NCI-H345 treated with DMSO at 0.1 percent for 48 hours (cell line): ENCODE data around the gene GATAD2B.
"Not testable (repeated sequence)": the region's sequence is repeated elsewhere in the genome, so short reads cannot be mapped to it uniquely, and the experiment has no call there.

Source experiments
- DNase-seq: peaks from one replicate; lab custom pipeline; 2025; ENCODE audit not compliant: unreplicated experiment; lab: John Stamatoyannopoulos, UW

The GATAD2B gene

DNA sequence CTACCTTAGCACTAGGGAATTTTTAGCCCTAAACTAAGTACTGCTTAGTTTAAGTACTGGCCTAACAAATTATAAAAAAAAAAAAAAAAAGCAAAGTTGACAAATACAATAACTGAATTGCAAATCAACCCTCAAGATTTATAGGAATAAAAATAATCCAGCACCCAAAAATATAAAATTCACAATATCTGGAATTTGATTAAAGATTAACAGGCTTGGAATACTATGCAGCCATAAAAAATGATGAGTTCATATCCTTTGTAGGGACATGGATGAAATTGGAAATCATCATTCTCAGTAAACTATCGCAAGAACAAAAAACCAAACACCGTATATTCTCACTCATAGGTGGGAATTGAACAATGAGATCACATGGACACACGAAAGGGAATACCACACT lies 78.4 kb downstream of the GATAD2B start:
- DNase-seq, result not testable (repeated sequence)

DNA sequence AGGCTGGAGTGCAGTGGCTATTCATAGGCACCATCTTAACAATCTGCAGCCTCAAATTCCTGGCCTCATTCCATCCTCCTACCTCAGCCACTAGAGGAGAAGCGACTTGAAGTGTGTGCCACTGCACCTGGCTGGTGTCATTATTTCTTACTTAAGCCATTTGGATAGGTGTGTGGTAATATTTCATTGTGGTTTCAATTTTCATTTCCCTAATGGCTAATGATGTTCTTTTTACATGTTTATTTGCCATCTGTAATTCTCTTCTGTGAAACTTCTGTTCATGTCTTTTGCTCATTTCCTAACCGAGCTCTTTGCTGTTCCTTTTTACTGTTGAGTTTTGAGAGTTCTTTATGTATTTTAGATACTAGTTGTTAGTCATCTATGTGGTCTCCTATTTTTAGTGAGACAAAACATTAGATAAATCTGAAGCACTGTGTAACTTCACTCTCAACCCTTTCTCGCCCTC lies 80.7 kb downstream of the GATAD2B start:
- DNase-seq, result no peak

DNA sequence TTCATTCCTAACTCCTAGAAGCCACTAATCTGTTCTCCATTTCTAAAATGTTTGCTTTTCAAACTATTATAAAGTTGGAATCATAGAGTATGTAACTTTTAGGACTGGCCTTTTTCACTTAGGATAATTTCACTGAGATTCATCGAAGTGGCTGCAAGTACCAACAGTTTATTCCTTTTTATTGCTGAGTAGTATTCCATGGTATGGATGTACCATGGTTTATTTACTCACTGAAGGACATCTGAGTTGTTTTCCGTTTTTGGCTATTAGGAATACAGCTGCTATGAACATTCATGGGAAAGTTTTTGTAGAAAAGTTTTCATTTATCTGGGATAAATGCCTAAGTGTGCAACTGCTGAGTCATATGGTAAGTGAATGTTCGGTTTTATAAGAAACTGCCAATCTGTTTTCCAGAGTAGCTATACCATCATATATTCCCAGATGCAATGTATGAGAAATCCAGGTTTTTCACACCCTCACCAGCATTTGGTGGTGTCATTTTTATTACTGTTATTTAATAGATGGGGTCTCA lies 81.2 kb downstream of the GATAD2B start:
- no peak for DNase-seq

DNA sequence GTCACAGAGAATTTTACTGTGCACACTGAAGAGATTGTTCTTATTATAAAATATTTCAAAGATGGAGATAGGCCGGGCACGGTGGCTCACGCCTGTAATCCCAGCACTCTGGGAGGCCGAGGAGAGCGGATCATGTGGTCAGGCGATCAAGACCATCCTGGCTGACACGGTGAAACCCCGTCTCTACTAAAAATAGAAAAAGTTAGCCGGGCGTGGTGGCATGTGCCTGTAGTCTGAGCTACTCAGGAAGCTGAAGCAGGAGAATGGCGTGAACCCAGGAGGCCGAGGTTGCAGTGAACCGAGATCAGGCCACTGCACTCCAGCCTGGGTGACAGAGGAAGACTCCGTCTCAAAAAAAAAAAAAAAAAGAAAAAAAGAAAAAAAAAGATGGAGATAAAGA lies 82.0 kb downstream of the GATAD2B start:
- DNase-seq, result not testable (repeated sequence)

DNA sequence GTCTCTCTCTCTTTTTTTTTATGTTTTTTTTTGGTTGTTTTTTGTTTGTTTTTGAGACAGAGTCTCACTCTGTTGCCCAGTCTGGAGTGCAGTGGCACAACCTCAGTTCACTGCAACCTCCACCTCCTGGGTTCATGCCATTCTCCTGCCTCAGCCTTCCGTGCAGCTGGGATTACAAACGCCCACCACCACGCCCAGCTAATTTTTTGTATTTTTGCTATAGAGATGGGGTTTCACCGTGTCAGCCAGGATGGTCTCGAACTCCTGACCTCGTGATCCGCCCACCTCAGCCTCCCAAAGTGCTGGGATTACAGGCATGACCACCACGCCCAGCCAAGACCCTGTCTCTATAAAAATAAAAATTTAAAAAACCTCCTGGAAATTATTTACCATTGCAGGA lies 88.8 kb downstream of the GATAD2B start:
- not testable (repeated sequence) for DNase-seq

DNA sequence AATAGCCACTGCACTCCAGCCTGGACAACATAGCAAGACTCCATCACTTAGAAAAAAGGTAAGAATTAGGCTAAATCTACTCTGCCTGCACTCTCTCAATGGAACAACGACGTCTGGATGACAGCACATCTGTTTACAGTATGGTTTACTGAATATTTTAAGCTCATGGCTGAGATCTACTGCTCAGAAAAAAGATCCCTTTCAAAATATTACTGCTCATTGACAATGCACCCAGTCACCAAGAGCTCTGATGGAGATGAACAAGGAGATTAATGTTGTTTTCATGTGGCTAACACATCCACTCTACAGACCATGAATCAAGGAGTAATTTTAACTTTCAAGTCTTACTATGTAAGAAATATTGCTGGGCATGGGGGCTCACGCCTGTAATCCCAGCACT lies 89.6 kb downstream of the GATAD2B start:
- DNase-seq, result no peak

DNA sequence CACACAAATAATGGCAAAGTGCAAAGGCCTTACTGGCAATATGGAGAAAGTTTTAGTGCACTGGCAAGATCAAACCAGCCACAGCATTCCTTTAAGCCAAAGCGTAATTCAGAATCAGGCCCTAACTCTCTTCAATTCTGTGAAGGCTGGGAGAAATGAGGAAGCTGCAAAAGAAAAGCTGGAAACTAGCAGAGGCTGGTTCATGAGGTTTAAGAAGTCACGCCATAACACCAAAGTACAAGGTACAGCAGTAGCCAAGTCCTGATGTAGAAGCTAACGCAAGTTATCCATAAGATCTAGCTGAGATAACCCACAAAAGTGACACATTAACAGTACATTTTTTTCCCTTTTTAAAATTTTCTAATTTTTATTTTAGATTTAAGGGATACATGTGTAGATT lies 90.5 kb downstream of the GATAD2B start:
- DNase-seq, result no peak

DNA sequence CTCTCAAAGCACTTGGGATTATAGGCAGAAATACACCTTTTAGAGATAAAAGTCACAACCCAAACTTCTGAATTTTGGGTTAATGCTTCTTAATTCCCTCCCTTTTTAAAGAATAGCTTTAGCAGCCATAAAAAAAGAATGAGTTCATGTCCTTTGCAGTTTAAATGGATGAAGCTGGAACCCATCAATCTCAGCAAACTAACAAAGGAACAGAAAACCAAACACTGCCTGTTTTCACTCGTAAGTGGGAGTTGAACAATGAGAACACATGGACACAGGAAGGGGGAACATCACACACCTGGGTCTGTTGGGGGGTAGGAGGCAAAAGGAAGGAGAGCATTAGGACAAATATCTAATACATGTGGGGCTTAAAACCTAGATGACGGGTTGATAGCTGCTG lies 91.7 kb downstream of the GATAD2B start:
- DNase-seq, result no peak

DNA sequence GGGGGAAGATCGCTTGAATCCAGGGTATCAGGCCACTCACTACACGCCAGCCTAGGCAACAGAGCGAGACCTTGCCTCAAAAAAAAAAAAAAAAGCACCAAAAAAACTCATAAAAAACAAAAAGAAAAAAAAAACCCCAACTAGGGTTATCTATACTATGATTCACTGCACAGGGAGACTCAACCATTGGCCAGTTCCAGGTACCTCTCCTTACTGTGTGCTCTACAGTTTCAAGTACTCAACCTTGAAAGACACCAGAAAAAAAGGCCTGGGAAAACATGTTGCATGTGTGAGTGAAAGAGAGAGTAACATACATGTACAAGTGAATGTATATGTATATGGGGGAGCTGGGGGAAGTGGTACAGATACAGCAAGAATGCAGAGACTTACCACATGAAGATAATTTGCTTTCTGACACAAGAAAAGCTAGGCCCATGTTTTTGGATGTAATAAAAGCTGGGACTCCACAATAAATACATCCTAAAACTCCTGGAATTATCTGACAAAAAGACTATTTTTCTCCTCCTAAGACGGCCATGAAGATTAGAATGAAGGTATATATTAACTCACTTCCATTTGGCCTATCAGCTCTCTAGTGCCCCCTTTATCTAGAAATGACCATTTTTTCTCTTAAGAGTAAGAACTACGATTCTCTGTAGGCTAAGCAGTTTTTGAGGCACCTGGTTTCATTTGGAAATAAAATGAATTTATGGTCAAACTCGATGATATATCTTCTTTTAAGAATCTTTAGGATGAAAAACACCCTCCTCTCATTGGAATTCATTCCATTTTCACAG lies 95.4 kb downstream of the GATAD2B start:
- DNase-seq, result no peak

DNA sequence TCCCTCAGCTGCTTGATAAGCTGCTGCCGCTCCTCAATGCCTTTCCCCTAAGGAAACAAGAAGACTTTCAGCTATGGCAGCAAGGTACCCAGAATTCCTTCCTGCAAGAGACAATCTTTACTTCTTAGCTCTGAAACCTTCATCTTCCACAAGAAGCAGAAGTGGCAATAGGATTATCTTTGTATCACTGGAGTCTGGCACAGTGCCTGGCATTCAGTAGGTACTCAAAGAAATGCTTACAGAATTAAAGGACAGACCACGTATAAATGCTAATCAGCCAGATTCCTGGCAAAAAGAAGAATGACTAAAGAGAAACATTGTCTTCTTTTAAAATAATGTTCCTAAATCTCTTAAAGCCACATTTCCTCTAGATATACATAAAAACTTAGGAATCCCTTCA lies 103.9 kb downstream of the GATAD2B start:
- DNase-seq, result no peak

DNA sequence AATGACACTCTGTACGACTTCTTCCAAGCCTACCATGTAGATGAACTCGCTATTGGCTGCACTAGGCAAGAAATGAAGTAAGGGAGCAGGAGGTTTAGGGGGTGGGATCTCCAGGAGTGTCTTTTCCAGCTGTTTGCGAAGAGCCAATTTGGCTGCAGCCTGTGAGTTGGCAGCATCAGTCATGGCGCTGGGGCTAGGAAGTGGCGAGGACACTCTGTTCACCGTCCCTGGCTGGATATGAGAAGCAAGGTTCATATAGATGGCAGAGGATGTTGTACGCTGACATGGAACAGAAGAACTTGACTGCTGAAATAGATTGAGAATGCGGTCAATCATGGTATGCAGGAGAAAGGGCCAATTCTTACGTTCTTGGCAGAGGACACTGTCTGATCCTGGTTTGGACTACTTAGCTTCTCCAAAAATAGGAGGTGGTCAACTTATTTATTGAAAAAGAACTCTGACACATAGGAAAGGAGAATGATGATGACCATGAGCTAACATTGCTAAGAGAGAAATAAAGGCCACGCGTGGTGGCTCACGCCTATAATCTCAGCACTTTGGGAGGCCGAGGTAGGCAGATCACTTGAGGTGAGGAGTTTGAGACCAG lies 106.4 kb downstream of the GATAD2B start:
- DNase-seq, result no peak

DNA sequence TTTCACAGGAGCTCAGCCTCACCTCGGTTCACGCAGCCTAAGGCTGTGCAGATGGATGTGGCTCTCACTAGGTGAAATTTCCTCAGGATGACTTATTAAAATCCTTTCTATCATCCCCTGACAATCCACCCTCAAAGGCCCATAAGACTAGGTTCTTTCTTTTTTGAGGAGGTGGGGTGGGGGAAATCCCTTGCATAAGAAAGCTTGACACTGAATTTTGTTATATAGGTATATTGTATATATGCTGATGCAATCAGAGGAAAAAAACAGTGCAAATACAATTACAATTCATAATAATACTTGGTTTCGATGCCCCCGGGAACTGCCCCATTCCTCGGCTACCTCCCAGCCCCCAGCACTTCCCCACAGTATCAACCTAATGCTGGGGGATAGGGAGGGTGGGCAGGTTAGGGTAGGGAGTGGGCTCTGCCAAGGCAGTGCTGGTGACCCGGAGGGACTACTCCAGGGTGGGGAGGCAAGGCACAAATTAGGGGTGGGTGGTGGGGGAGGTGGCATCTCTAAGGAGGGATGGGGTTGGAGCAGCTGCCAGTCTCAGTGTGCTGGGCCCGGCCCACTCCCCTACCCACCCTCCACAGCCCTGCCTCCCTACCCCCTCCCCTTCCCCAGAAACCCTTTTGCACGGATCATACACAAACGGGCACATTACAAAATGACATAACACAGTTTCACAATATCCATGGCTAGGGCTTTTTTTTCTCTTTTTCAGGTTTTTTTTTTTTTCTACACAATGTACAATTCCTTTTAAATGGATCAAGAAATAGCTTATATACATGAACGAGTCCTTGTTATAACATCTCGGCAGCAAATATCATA lies 116.7 kb downstream of the GATAD2B start:
- no peak for DNase-seq

DNA sequence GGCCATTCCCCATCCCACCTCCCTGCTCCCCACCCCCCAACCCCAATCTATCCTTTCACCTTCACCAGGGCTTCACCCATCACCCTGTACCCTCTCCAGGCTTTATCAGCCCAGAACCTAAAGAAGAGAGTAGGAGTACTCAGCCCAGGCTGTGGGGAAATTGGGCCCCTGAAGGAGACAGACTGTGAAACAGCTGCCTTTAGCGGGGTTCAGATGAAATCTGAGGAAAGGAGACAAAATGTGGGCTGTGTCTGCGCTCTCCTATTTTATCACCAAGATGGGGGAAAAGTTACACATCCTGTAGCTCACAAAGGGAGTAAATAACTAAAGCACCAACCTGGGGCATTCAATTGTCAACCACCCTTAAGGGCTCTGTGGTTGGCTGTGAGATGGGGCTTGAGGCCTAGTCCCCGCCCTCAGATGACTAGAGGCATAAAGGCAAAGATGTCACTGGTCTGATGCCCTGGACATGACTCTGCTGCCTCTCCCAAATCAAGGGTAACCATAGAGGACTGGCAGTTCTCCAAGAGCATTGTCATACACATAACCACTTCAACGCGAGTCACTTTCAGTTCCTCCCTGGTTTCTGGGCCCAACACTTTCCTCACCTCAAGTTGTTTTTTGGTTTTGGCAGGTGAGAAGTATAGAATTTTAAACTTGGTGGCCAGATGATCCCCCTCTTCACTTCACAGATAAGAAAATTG lies 117.6 kb downstream of the GATAD2B start:
- DNase-seq, result no peak

DNA sequence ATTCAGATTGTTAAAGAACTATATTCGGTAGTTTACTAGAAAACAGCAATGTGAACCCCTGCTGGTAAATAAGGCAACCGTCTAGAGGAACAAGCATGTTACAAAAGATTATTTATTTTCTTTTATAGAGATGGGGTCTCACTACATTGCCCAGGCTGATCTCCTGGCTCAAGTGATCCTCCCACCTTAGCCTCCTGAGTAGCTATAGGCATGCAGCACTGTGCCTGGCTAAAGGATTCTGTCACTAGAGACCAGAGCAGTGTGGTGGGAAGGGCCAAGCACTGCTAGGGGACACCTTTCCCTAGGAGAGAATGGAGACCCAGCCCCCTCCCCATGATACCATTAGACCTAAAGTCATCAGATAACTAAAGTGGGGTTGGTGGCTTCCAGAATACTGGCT lies 118.7 kb downstream of the GATAD2B start:
- no peak for DNase-seq

DNA sequence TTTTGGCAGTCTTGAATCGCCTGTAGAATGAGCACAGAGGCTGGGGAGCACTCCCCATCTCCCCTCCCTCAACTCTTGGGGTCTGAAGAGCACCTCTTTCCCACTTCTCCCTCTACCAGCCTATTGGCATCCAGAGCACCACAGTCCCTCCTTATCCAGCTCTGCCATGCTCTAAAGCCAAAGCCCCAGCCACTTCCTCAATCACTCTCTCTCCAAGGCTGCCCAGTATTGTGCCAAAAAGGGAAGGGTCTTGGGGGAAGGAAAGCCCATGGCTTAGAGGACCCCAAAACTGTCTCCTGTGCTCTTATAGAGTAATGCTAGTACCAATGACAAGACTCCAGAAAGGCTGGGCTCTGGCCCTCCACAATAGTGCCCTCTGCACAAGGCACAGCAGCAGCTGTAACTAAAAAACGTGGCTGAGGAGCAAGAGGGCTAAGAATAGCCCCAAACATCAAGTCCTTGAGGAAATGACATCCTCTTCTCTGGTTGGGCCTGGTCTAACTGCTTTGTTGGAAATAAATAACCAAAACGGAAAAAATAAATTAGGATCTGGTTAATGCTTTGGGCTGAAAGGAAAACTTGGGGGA lies 119.2 kb downstream of the GATAD2B start:
- no peak for DNase-seq

DNA sequence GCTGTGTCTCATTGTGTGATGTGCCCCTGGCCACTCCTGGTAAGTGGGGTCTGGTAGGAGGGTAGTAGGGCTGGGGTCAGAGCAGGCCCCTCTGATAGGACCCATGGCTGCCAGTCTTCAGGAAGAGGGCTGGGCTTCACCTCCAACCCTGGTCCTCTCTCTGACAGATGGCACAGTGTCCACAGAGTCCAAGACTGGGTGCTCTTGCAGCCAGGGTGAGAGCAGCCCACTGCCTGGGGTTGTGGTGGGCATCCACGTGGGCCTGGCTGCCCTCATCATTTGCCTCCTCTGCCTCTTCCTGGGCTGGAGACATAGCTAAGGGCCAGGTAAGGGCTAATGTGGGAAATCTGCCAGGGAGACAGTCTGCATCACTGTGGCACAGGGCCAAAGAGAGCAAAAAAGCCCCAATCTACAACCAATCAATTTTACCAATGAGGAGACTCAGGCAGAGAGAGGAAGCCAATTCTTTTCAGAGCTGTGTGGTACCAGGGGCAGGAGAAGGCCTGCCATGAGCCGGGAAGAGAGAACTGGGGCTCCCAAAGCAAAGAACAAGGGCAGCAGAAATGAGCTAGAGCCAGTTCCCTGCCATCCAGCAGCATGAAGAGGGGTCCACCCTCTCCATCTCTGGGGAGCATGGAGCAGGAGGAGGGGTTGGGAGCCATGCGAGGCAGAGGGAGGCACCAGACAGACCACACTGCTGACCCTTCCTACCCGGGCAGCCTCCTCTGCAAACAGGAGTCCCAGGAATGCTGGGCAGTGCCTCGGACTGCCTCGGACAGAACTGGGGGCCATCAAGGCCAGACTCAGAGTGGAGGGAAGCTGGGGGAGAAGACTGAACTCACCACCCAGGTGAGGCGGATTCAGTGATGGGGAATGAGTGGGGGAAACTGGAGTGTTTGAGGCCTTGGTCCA lies 120.7 kb downstream of the GATAD2B start:
- DNase-seq, result no peak

DNA sequence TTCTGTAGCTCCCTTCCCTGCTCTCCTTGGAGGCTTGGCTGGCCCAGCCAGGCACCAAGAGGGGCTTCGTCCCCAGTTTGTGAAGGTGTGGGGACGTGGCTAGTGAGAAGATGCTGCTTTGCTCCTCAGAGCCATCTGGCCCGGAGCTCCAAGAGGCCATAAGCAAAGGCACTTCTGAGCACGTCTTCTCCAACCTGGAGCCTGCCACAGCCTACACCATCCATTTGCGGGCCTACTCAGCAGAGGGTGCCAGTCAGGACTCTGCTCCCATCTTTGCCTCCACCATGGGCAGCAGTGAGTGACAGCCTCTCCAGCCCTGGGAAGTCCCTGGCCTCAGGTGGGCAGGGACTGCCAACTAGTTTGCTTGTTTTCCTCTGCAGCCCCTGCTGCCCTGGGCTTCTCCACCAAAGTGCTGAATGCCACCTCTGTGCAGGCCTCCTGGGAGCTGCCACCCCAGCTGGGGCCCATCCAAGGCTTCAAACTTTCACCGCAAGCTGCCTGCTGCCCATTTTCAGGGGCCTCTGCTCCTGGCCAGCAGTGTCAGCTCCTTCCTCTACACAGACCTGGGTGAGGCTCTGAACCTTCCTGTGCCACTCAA lies 121.6 kb downstream of the GATAD2B start:
- no peak for DNase-seq

DNA sequence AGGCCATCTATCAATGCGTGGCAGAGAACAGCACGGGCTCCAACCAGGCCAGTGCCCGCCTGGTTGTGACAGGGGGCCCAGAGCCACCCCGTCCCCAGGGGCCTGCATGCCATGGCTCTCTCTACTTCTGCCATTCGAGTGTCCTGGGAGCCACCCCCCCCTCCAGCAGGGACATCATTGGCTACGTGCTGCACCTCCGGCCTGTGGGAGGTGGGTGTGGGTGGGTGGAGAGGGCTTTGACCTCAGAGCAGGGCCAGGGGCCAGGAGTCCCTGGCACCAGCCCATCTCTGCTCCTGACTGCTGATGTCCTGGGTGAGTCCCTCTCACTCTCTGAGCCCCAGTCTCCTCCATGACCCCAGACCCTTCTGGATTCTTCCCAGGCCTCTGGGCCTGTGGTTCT lies 122.3 kb downstream of the GATAD2B start:
- DNase-seq, result no peak
